SK-MEL-5 (cell line): ENCODE measurements around the gene UNKL. TPM values are rescaled to one million over a fixed set of nuclear protein-coding genes. Genes with fewer than 3 reads are reported as not detected.
A peak's percentile ranks its signal among the peaks of the same experiment; 100 is the strongest.

Experiments used
- DNase-seq: peaks from one replicate; pipeline ENCODE4 v3.0.0-alpha.2; 2016; ENCODE audit warnings: low read depth, low spot score
- in situ Hi-C: cut with HindIII; loops from 2 replicates; pipeline ENCODE4 v1.10.0; 2016; ENCODE audit warnings: low sequenced_read_pairs, high pct_unique_total_duplicates, low pct_unique_long_range_greater_than_20kb
- total RNA-seq: library from RNA; depleted of rRNA; stranded (reverse); fragments of >200 nt; shearing (Covaris generic); gene quantifications from 2 replicates; pipeline ENCODE4 v1.2.3, GENCODE V29; 2014

UNKL gene
- total RNA-seq, 1 experiment from 2014 or later, result 7.8 TPM

GRCh38 chr16:1435921-1436697 lies 21.6 kb upstream of the UNKL start:
- in situ Hi-C loops, result no loop called here
- no peak for DNase-seq

DNA sequence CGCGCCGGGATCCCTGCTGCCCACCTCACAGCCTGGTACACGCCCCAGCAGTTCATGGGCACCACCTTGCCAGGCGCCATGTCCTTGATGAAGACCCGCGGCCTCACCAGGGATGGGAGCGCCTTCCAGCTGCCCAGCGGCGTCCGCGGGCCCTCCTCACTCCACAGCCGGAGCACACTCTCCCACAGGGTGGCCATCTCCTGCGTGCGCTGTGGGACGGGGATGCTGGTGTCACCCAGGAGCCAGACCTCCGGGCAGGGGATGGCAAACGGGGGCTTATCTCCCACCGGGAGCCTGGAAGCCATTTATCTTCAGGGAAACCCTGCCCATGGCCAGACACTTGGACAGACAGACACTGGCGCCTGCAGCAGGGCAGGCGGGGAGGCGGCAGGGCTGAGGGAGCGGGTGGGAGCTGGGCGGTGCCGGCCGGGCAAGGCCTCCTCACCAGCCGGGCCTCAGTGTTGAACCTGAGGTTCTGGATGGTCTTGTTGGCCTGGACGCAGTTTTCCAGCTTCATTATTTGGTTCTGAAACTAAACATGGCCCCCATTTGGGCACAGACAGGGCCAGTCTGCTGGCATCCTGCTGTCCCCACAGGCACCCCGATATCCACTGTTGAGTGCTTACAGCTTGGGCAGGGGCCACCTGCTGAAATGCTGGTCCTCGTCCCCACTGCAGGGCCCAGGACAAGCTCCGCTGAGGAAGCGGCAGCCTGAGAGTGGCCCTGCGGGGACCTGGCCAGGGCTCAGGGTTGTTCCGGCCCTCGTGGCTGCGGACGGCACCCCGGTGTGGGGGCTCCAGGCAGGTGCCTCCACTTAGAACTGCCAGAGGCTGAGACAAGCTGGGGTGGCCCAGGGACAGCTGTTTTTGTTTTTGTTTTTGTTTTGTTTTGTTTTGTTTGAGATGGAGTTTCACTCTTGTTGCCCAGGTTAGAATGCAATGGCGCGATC lies 20.4 kb upstream of the UNKL start:
- in situ Hi-C loops, result no loop called here
- no peak for DNase-seq

DNA sequence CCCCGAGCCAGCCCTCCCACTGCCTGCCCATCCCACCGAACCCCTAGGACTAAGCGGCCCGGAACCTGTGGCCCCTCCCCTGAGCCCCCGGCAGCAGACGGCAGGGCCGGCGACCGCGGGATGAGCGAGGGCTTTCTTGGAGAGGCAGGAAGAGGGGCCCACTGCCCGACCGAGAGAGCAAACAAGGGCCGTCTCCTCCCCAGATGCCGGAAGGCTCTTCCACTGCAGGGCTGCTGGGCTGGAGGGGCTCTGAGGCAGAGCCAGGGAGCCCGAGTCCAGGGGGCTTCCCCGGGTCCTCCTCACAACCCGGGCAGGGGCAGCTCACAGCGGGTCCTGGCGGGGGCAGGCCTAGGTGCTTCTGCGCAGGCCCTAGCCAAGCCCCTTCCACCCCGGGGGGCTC lies 19.3 kb upstream of the UNKL start:
- no peak for DNase-seq
- in situ Hi-C loops, result no loop called here

DNA sequence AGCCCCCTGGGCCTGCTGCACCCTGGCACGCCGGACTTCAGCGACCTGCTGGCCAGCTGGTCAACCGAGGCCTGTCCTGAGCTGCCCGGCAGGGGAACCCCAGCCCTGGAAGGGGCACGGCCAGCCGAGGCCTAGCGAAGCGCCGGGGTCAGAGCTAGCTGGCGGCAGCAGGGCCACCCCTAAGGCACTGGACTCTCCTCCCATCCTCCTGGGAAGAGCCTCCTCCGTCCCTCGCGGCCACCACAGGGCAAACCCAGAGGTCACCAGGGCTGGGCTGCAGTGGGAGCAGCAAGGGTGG lies 18.7 kb upstream of the UNKL start:
- no peak for DNase-seq
- in situ Hi-C loops, result no loop called here

DNA sequence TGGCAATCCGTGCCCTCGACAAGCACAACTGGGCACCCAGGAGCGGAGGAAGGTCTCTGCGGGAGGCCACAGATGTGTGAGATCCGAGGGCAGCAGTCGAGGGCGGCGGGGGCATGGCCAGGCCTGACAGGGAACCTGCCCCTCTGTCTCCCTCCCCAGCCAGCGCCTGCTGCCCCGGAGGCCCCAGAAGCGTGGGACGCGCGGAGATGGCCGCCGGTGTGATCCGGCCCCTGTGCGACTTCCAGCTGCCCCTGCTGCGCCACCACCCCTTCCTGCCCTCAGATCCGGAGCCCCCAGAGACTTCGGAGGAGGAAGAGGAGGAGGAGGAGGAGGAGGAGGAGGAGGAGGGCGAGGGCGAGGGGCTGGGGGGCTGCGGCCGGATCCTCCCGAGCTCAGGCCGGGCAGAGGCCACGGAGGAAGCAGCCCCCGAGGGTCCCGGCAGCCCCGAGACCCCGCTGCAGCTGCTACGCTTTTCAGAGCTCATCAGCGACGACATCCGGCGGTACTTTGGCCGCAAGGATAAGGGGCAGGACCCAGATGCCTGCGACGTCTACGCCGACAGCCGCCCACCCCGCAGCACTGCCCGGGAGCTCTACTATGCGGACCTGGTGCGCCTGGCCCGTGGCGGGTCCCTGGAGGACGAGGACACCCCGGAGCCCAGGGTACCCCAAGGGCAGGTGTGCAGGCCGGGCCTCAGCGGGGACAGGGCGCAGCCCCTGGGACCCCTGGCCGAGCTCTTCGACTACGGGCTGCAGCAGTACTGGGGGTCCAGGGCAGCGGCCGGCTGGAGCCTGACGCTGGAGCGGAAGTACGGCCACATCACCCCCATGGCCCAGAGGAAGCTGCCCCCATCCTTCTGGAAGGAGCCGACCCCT lies 18.1 kb upstream of the UNKL start:
- in situ Hi-C loops, result no loop called here
- no peak for DNase-seq

DNA sequence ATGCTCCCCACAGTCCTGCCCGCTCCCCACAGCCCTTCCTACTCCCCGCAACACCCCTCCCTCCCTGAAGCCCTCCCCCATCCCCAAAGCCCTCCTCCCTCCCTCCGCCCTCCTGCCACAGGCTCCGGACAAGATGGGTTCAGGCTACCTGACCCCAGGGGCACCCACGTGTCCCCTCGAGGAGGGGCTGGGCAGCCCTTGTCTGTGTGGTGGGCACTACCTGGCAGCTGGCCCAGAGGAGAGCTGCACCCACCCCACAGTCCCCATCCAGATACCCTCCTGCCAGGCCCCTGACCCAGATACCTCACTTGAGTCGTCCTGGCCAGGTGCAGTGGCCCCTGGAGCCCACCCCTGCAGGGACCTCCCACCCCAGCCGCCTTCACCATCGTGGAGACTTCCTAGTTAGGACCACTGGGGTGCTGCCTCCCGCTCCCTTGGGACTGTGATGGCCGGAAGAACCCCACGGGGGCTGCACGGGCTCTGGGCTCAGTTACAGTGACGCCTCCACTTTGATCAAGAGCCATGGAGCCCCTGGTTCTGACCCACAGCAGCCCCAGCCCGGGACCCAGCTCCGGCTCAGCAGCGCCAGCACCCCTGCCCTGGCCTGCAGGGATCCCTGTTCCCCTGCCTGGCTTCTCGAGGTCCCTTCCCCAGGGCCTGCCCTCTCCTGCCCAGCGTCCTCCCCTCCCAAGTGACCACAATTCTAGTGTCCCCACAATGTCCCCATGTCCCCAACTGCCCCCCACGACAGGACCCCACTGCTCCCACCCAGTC lies 17.2 kb upstream of the UNKL start:
- in situ Hi-C loops, result no loop called here
- no peak for DNase-seq

GRCh38 chr16:1430759-1431496 lies 16.4 kb upstream of the UNKL start, which contains the start of gene PERCC1:
PERCC1 (plus strand) TSS chr16:1431078; CDS start chr16:1432594, 1,516 bp downstream.
- in situ Hi-C loops, result no loop called here

GRCh38 chr16:1430214-1430758 lies 15.8 kb upstream of the UNKL start:
- DNase-seq, result no peak
- in situ Hi-C loops, result no loop called here

More at GRCh38 chr16:1430759-1431496, 16.4 kb upstream of the UNKL start, which contains the start of gene PERCC1:
- DNase-seq, result no peak

GRCh38 chr16:1429631-1430030 lies 15.1 kb upstream of the UNKL start:
- DNase-seq, result no peak
- in situ Hi-C loops, result no loop called here

GRCh38 chr16:1429012-1429411 lies 14.5 kb upstream of the UNKL start:
- DNase-seq, result no peak
- in situ Hi-C loops, result no loop called here

DNA sequence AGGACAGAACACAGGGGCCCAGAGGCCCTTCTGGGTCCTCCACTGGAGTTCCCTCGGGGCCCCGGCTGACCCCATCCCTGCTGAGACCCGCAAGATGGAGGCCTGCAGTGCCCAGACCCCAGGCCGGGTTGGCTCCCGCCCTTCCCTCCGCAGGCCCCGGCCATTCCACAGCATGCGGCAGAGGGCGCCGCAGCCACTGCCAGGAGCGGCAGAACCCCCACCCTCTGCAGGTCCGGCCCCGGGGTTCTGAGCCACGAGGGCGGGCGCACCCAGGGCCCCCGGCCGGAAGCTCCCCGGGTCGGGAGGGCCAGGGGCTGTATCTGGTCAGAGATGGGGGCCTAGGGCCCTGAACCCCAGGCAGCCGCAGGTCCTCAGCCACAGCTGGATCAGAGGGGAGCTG lies 14.0 kb upstream of the UNKL start:
- DNase-seq, result peak; percentile 28

DNA sequence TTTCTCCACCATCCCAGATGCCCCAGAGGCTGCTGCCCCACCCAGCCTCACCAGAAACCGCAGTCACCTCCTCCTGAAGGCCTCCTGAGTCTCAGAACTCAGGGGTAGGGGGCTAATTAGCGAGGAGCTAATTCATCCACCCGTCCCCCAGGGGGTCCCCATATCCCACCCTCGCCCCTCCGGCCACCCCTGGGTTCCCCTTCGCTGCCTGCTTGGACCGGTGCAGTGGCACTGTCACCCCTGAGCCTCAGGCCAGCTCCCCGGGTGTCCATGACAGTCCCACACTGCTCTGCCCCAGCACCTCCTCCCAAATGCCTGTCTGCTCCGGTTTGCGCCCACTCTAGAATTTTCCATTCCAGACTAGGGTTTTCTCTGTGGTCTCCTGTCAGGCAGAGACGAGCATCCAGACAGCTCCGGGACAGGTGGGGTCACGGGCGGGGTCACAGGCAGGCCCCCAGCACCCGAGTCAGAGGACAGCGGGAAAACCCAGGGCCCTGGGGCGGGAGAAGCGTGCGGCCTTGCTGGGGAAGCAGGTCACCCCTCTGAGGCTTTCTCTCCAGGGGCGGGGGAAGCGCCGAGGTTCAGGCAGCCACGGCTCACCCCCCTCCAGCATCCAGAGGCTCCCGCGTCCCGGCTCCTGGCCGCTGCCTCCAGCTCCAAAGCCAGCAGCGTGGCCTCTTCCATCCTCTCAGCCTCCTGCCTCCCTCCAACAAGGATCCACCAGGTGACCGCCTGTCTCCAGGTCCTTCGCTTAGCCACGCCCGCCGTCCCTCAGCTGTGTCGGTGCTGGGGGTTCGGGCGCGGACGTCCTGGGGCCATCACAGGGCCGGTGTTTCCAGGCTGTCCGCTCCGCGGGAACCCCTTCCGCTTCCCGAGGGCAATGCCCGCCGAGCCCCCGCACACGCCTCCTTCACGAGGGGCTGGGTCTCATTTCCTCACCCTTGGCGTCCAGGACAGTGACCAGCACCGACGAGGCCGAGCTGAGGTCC lies 13.3 kb upstream of the UNKL start:
- in situ Hi-C loops, result no loop called here
- DNase-seq, result no peak

More for the DNA sequence above, 14.0 kb upstream of the UNKL start:
- in situ Hi-C loops, result no loop called here

- DNase-seq, result no peak
- in situ Hi-C loops, result no loop called here
These were observed 12.4 kb upstream of the UNKL start for GRCh38 chr16:1426734-1427471.

GRCh38 chr16:1425616-1426370 lies 11.3 kb upstream of the UNKL start:
- DNase-seq, result no peak
- in situ Hi-C loops, result no loop called here
